Endothelial cell of umbilical vein (primary cell): Measurements from ENCODE around the gene CCDC57. TPM values are rescaled to one million over a fixed set of nuclear protein-coding genes. Genes with fewer than 3 reads are reported as not detected.

ENCODE experiments used
- BruUV-seq: library from RNA; stranded (reverse); fragments of 400-500 nt; replicated peaks from 2 replicates; lab custom pipeline; 2021; lab: Mats Ljungman, UMichigan
- CTCF ChIA-PET: fragments of 300-600, 350-600 bp; sonication (Branson Sonifier 250); formaldehyde crosslinking; loops from one replicate; lab custom pipeline; 2021; ENCODE audit warnings: antibody characterized with exemption, inconsistent platforms; lab: Charles Lee
- POLR2A ChIA-PET: fragments of 300-600, 350-600 bp; sonication (Branson Sonifier 250); formaldehyde crosslinking; loops from one replicate; lab custom pipeline; 2021; ENCODE audit warnings: antibody characterized with exemption, inconsistent platforms; lab: Charles Lee
- DNase-seq: peaks from one replicate; pipeline ENCODE4 v3.0.0-alpha.2; 2011; ENCODE audit warnings: low read depth, low spot score
- FAIRE-seq: peaks from 2 replicates; lab custom pipeline; 2011; peaks lifted over from hg19 to GRCh38; lab: Jason Lieb, UNC
- H2AFZ ChIP-seq: 2 replicates; pipeline ENCODE4 v1.6.0; 2012; ENCODE audit warnings: low read depth, low read length, control low read depth, inconsistent platforms
- H3K27ac ChIP-seq: 2 replicates; pipeline ENCODE4 v1.5.1; 2011; ENCODE audit warnings: low read depth, mild to moderate bottlenecking, control low read depth, low read length, moderate library complexity; ENCODE audit not compliant: insufficient read depth
- H3K27me3 ChIP-seq, 2 experiments: 2 replicates each; pipeline versions ENCODE4 v1.6.0 to v1.6.1; 2011; ENCODE audit warnings: low read length in 2 of 2, mixed read lengths in 1 of 2; ENCODE audit not compliant: control insufficient read depth in 2 of 2, insufficient read depth in 2 of 2
- H3K36me3 ChIP-seq, 2 experiments: 2 replicates in 1 of 2; 3 replicates in 1 of 2; pipeline ENCODE4 v1.5.1; 2011; ENCODE audit warnings: low read length in 2 of 2, mild to moderate bottlenecking in 1 of 2, moderate library complexity in 1 of 2; ENCODE audit not compliant: control insufficient read depth in 2 of 2, insufficient read depth in 2 of 2; ENCODE audit errors: extremely low read depth in 1 of 2
- H3K4me1 ChIP-seq: 3 replicates; pipeline ENCODE4 v1.5.1; 2011; ENCODE audit warnings: mild to moderate bottlenecking, low read length; ENCODE audit not compliant: control insufficient read depth, insufficient read depth; ENCODE audit errors: extremely low read depth
- H3K4me2 ChIP-seq: 2 replicates; pipeline ENCODE4 v1.6.1; 2011; ENCODE audit warnings: low read length, control low read depth, mixed read lengths; ENCODE audit not compliant: insufficient read depth
- H3K4me3 ChIP-seq, 3 experiments: fragments of 200-600 bp in 1 of 3; sonication (generic), shearing (Covaris generic) in 1 of 3; replicated peaks in 1 of 3; 2 replicates each; pipeline ENCODE4 v1.5.1; 2011 to 2016; ENCODE audit warnings: control low read depth in 3 of 3, low read length in 3 of 3, mild to moderate bottlenecking in 2 of 3, inconsistent platforms in 1 of 3, low read depth in 1 of 3, moderate library complexity in 1 of 3; ENCODE audit not compliant: insufficient read depth in 1 of 3
- H3K79me2 ChIP-seq: 2 replicates; pipeline ENCODE4 v1.6.0; 2012; ENCODE audit warnings: low read length, inconsistent platforms; ENCODE audit not compliant: control insufficient read depth, insufficient read depth
- H3K9ac ChIP-seq: replicated peaks from 2 replicates; pipeline ENCODE3; 2011; ENCODE audit warnings: low read length, control low read depth; ENCODE audit not compliant: insufficient read depth; ENCODE audit errors: extremely low read depth
- H3K9me1 ChIP-seq: replicated peaks from 3 replicates; pipeline ENCODE4 v1.6.0; 2011; ENCODE audit warnings: mild to moderate bottlenecking, low read length; ENCODE audit not compliant: control insufficient read depth, insufficient read depth; ENCODE audit errors: extremely low read depth
- H3K9me3 ChIP-seq: replicated peaks from 2 replicates; pipeline ENCODE4 v1.5.1; 2012; ENCODE audit warnings: low read length, inconsistent platforms; ENCODE audit not compliant: control insufficient read depth, insufficient read depth
- H4K20me1 ChIP-seq: replicated peaks from 2 replicates; pipeline ENCODE3; 2011; ENCODE audit warnings: mild to moderate bottlenecking, low read length; ENCODE audit not compliant: control insufficient read depth, insufficient read depth; ENCODE audit errors: extremely low read depth
- CTCF ChIP-seq, 2 donors: IDR thresholded peaks; 1 replicate in 1 of 2; 2 replicates in 1 of 2; pipeline ENCODE4 v1.5.1; 2011; ENCODE audit warnings: low read length in 2 of 2, mild to moderate bottlenecking in 2 of 2, moderate library complexity in 2 of 2, control low read depth in 1 of 2, inconsistent platforms in 1 of 2, low read depth in 1 of 2; ENCODE audit not compliant: insufficient read depth in 1 of 2; ENCODE audit errors: extremely low read depth in 1 of 2
- EZH2 ChIP-seq: IDR thresholded peaks from 2 replicates; pipeline ENCODE4 v1.6.1; 2012; ENCODE audit warnings: borderline replicate concordance, low read depth, mild to moderate bottlenecking, moderate library complexity, low read length, inconsistent platforms; ENCODE audit not compliant: severe bottlenecking
- FOS ChIP-seq: IDR thresholded peaks from 2 replicates; pipeline ENCODE4 v1.6.1; 2011; ENCODE audit warnings: mild to moderate bottlenecking, low read length, moderate library complexity, borderline replicate concordance; ENCODE audit not compliant: insufficient read depth
- GATA2 ChIP-seq: IDR thresholded peaks from 2 replicates; pipeline ENCODE4 v1.7.0; 2011; ENCODE audit warnings: low read depth, mild to moderate bottlenecking, moderate library complexity, mixed read lengths, low read length; ENCODE audit not compliant: insufficient read length, insufficient read depth
- JUN ChIP-seq: IDR thresholded peaks from 2 replicates; pipeline ENCODE4 v1.6.1; 2011; ENCODE audit warnings: borderline replicate concordance, low read depth; ENCODE audit not compliant: insufficient read length, insufficient read depth
- MYC ChIP-seq: IDR thresholded peaks from one replicate; pipeline ENCODE4 v1.6.1; 2011; ENCODE audit warnings: mild to moderate bottlenecking, low read depth, low read length
- POLR2AphosphoS5 ChIP-seq: IDR thresholded peaks from 2 replicates; pipeline ENCODE4 v1.6.1; 2012; ENCODE audit warnings: low read depth, mild to moderate bottlenecking, control low read depth, low read length, moderate library complexity; ENCODE audit not compliant: insufficient read depth
- dilution Hi-C: fragments of 300-500 bp; cut with MboI; formaldehyde crosslinking; loops from one replicate; pipeline ENCODE4 v1.15.0; 2019; ENCODE audit warnings: low sequenced_read_pairs; ENCODE audit not compliant: extremely low pct_ligation_motif_present
- intact Hi-C: fragments of 100-400 bp; cut with micrococcal nuclease; formaldehyde crosslinking; loops from one replicate; pipeline ENCODE4 v1.10.0; 2022
- polyA plus RNA-seq, 4 experiments: library from polyadenylated mRNA; depleted of rRNA in 3 of 4; stranded (reverse) in 3 of 4; unstranded in 1 of 4; fragments of >200 nt; gene quantifications; 2 replicates each; pipeline versions ENCODE4 v1.2.1 to v1.2.3, GENCODE V29; 2011 to 2012; ENCODE audit warnings: missing spikeins in 1 of 4
- total RNA-seq: library from RNA; stranded (reverse); gene quantifications from 2 replicates; pipeline ENCODE4 v1.2.3, GENCODE V29; 2021
- TF ChIP-seq, protein P1 (sequence below): IDR thresholded peaks from 2 replicates; pipeline ENCODE4 v1.6.1; 2011; ENCODE audit not compliant: insufficient read depth, insufficient read length

The CCDC57 gene
- total and polyA plus RNA-seq, 2 donors (not counting 3 experiments of a cell fraction or from before 2014, with no cell fraction given) = 18.6 to 31.6 TPM

DNA sequence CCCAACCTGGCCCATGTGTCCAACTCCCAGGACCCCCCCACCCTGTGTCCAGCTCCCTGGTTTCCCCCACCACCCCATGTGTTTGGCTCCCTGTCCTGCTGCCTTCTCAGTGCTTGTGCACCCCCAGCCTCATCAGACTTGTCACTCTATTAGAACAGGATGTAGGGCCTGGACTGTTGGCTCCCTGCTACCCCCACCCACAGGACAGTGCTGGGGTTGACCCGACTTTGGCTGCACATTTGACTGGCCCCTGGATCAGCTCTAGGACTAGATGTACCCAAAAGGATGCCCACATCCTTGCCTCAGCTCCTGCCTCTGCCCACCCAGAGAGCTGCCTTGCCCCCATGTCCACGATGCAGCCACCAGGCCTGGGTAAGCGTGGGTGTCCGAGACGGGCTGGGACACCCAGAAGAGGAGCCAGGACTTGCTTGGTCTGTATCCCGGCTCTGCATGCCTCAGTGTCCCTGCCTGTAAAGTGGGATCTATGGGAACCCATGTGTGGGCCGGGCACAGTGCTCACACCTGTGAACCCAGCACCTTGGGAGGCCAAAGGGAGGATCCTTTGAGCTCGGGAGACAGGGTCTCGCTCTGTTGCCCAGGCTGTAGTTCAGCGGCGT lies 1.5 kb upstream of the CCDC57 start:
- intact Hi-C loops (loop anchor here (10.0 kb wide), 1 partner anchor 189 kb away; the partner anchor contains the start of genes CENPX and LRRC45), dilution Hi-C loops (no loop called here)
- Histone ChIP-seq H3K9me1 (no peaks in the 10 kb centered on the region), H4K20me1 (no peaks in the 10 kb centered on the region), H3K4me1 (peaks cover 33% of the 10 kb centered on the region), H3K9ac (no peak overlapping the region), H2AFZ (no peak overlapping the region), H3K4me2 (no peak overlapping the region), H3K79me2 (no peaks in the 10 kb centered on the region), H3K9me3 (no peaks in the 10 kb centered on the region), H3K36me3 (no peaks in the 10 kb centered on the region), H3K27me3 (no peaks in the 10 kb centered on the region), H3K4me3 (no peak overlapping the region), H3K27ac (no peak overlapping the region)
- BruUV-seq = no TSS peak
- POLR2A ChIA-PET = no interaction called here
- FAIRE-seq (no peak), DNase-seq (no peak)
- CTCF ChIA-PET = interaction anchor here (5.3 kb wide), 1 partner anchor 9 kb away, joined by 22 read pairs; no protein-coding TSS in a partner anchor
- TF ChIP-seq CTCF (IDR thresholded peaks at IDR 0.05; ENCODE audit: extremely low read depth in 1 of 2, insufficient read depth in 1 of 2, low read depth in 1 of 2, low read length in 2 of 2) (no peak), FOS (no peak), POLR2AphosphoS5 (no peak), EZH2 (no peak), MYC (no peak), JUN (no peak), GATA2 (no peak)
- TF ChIP-seq, protein P1, sequence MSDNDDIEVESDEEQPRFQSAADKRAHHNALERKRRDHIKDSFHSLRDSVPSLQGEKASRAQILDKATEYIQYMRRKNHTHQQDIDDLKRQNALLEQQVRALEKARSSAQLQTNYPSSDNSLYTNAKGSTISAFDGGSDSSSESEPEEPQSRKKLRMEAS = no peak
